GM04504 (cell line): ENCODE results near the gene FGF14.
A peak's percentile ranks its signal among the peaks of the same experiment; 100 is the strongest.
"Not testable (repeated sequence)": the region's sequence is repeated elsewhere in the genome, so short reads cannot be mapped to it uniquely, and the experiment has no call there.

Experiments used
- DNase-seq: peaks from one replicate; pipeline ENCODE4 v3.0.0-alpha.2; 2012; ENCODE audit warnings: low read depth

Gene FGF14

GRCh38 chr13:102136735-102137296, 265.0 kb downstream of the FGF14 start:
- no peak for DNase-seq

DNA sequence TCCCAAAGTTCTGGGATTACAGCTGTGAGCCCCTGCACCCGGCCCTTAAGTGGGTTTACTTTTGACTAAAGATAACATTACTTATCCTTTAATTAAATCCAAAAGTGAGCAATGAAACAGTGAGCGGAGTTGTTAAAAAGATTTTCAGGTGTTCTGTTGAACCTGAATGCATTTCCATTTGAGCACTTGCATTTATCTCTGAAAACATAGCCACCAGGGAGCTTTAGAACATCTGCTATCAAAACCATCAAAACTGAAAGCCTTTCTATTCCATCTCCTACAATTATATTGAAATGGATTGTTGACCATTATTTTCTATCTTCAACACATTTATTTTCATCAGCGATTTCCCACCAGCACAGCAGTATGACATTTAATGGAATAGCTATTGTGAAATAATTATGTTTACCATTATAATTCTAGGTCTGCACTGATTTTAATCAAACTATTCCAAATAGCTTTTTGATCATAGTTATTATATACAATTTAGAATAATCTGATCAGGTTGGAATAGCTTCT, 269.0 kb downstream of the FGF14 start:
- no peak for DNase-seq

- DNase-seq, result no peak
Observed at GRCh38 chr13:102131246-102131645, 270.6 kb downstream of the FGF14 start.

- DNase-seq, result peak; percentile 5
Observed at GRCh38 chr13:102128216-102128810, 273.5 kb downstream of the FGF14 start.

DNA sequence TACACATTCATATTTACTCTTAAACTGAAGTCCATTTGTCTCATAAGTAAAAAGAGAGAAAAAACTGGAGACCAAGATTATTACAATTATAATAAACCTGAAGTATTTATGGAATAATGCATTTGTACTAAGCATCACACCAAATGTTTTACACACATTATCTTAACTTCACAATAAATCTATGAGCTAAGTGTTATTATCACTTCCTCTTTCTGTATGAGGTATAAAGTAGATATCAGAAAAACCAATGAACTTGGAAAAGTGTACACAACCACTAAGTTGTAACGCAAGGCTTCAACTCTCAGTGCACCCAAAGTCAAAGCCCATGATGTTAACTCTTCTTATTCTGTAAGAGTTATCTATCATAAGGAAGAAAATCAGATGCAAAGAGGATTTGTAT, 274.7 kb downstream of the FGF14 start:
- DNase-seq, result no peak

DNA sequence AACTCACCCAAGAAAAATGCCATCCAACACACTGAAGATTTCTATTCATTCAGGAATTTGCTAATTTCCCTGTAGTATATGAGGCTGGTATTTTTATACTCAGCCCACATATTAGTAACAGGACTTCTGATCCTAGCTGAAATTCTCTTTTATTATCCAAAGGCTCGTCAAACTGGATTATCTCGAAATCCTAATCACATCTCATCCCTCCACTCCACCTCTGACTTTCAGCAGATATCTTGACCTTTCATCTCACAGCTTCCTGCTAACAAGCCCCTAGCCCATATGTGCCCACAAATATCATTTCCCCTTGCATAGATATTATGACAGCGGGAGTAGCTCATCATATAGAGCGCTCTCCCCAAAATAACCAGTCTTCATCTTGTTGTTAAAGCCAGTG, 279.7 kb downstream of the FGF14 start:
- DNase-seq, result no peak

GRCh38 chr13:102117175-102117831, 284.5 kb downstream of the FGF14 start:
- DNase-seq, result no peak

DNA sequence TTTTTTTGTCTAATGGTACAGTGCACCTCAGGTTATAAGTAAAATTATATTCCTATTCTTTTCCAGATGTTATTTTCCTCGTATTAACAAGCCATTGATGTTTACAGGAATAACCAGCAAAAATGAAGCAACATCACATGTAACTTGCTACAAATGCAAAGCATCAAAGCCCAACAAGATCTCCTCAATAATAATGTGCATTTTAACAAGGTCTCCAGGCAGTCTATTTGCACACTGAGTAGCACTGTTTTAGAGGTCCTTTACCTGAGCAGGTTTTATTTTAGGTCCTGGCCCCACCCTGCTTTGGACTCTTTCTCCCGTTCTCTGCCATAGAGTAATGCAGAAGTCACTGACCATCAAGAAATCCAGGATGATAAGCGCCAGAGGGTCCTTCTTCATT, 298.4 kb downstream of the FGF14 start:
- DNase-seq, result no peak

DNA sequence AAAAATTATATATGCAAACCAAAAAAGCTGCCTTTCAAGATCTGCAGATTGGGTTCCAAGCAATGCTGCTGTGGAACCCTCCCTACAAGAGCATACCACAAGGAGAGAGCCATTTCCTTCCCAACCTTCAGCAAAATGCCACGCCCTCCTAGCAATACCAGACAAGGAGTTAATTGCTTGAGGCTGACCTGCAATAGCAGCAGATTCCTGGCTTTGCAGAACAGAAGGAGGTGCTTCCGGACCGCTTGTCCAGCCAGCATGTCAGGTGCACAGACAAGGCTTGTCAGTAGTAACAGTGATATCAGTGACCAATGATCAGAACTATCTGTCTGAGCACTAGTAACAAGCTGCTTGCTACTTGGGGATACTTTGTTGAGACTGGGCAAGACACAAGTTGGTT, 301.6 kb downstream of the FGF14 start:
- DNase-seq, result no peak

DNA sequence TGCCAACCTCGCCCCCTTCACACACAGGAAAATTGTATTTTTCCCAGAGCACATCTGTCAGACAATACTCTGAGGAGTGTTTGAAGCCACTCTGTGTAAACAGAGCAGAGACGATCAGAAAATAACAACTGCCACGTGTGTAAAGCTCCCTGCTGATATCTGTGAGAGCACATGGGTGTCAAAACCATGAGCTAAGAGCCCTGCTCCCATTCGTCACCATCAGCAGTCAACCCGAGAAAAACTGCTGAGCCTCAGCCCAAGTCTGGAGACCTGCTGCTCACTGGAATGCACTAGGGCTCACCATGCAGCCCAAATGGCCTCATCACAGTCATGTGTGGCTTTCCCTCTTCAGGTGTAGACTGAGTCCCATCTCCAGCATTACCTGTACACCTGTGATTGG, 304.1 kb downstream of the FGF14 start:
- DNase-seq, result no peak

DNA sequence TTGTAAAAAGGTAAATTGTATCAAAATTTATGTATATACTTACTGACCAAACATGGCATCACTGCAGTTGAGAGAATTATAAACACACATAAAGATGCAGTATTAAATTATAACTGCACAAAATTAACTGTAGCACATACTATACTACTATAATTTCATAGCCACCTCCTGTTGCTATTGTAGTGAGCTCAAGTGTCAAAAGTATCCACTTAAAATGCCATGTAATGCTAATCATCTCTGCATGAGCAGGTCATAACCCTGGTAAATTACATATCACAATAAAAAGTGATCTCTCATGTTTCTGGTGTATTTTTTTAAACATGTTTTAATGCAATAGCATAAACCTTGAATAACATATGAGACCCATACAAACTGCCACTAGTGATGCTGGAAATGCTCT, 308.6 kb downstream of the FGF14 start:
- DNase-seq, result not testable (repeated sequence)

GRCh38 chr13:102091231-102091630, 310.6 kb downstream of the FGF14 start:
- no peak for DNase-seq

GRCh38 chr13:102090532-102090931, 311.3 kb downstream of the FGF14 start:
- no peak for DNase-seq

- no peak for DNase-seq
Observed at GRCh38 chr13:102089722-102090121, 312.1 kb downstream of the FGF14 start.

DNA sequence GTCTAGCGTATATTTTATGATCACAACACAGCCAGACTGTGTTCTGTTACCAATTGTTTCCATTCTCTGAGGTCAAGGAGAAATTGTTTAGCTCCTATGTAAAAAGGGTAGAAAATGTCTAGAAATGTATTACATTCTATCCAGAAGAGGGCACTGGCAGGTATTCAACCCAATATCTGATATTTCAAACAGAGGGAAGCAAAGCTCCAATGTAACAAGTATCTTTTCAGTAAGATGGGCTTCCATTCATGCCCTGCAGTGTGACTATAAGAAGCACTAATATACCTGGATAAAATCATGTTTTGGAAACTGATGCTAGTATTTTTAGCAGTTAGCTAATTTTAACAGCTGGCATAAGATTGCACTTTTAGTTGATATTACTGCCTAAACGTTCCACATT, 312.7 kb downstream of the FGF14 start:
- no peak for DNase-seq

DNA sequence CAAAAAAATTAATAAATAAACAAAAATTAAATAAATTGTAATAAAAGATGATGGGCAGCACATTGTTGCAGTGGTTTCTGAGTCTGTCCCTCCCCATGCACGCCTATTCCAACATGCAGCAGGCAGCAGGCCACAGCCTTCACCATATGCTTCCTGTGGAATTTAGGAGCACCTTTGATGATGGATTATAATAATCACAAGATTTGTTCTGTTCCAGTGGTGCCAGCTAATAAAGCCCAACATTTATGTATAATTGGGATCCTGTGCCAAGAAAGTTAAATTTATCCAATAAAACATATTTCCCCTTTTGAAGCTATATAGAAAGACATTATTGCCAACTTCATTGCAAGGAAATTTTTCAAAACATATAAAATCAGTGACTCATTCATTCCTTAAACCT, 328.6 kb downstream of the FGF14 start:
- DNase-seq, result no peak

- no peak for DNase-seq
Observed at GRCh38 chr13:102071711-102072110, 330.1 kb downstream of the FGF14 start.

- not testable (repeated sequence) for DNase-seq
Observed at GRCh38 chr13:102068323-102068722, 333.5 kb downstream of the FGF14 start.

GRCh38 chr13:102055090-102055779, 346.6 kb downstream of the FGF14 start:
- no peak for DNase-seq

GRCh38 chr13:102049853-102050252, 352.0 kb downstream of the FGF14 start:
- no peak for DNase-seq

DNA sequence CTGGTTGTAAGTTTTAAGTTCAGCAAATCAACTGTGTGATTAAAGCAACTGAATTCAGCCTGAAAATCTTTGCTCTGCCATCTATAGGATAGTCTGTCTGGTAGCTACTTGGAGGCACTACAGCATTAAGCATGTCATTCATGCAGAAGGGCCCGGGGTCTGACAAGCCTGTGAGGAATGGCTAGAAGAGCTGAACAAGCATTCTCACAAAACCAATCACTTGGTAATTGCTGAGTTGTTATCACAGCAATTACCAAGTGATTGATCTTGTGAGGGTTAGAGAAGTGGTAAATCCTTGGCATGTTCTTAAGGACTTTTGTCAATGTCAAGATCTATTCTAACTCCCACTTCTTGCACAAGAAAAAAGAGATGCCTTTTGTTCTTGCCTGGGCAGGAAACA, 356.1 kb downstream of the FGF14 start:
- DNase-seq, result no peak

DNA sequence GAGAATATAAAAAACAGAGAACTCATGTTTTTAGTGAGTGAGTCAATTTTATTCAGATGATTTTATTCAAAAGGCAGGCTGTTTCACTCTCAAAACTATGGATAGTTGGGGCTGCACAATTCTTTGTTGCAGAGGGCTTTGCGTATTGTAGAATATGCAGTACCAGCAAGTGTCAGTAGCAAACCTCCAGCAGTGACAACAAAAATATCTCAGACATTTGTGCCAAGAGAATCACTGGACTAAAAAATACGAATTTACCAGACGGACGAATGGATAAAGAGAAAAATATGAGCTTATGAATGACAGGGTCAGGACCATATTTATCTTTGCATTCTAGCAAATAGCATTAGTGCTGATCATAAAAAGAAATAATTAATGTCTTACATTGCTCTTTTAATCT, 359.1 kb downstream of the FGF14 start:
- no peak for DNase-seq

GRCh38 chr13:102041544-102041943, 360.3 kb downstream of the FGF14 start:
- no peak for DNase-seq
